Ishikawa (cell line): ENCODE measurements around the gene KLHL3.

Source experiments
- CEBPB ChIP-seq: IDR thresholded peaks from 2 replicates; pipeline ENCODE4 v1.6.1; 2012
- CREB1 ChIP-seq: IDR thresholded peaks from 2 replicates; pipeline ENCODE4 v1.6.1; 2012; ENCODE audit warnings: low read depth
- EP300 ChIP-seq: IDR thresholded peaks from 2 replicates; pipeline ENCODE4 v1.6.1; 2012; ENCODE audit warnings: borderline replicate concordance
- FOXM1 ChIP-seq: IDR thresholded peaks from 2 replicates; pipeline ENCODE4 v1.6.1; 2012; ENCODE audit warnings: low read depth, borderline replicate concordance
- MAX ChIP-seq: IDR thresholded peaks from 2 replicates; pipeline ENCODE4 v1.6.1; 2012
- NFIC ChIP-seq: IDR thresholded peaks from 2 replicates; pipeline ENCODE4 v1.6.1; 2012
- RAD21 ChIP-seq: IDR thresholded peaks from 2 replicates; pipeline ENCODE4 v1.6.1; 2012; ENCODE audit warnings: low read depth
- REST ChIP-seq: IDR thresholded peaks from 2 replicates; pipeline ENCODE4 v1.6.1; 2012; ENCODE audit warnings: low read depth, mild to moderate bottlenecking
- TAF1 ChIP-seq: IDR thresholded peaks from 2 replicates; pipeline ENCODE4 v1.6.1; 2012; ENCODE audit warnings: low read depth, mild to moderate bottlenecking
- TCF12 ChIP-seq: IDR thresholded peaks from 2 replicates; pipeline ENCODE4 v1.6.1; 2012; ENCODE audit warnings: low read depth
- TEAD4 ChIP-seq: IDR thresholded peaks from 2 replicates; pipeline ENCODE4 v1.6.1; 2012
- USF1 ChIP-seq: IDR thresholded peaks from 2 replicates; pipeline ENCODE4 v1.6.1; 2012
- YY1 ChIP-seq: IDR thresholded peaks from 2 replicates; pipeline ENCODE4 v1.6.1; 2012; ENCODE audit warnings: low read depth
- ZBTB7A ChIP-seq: IDR thresholded peaks from 2 replicates; pipeline ENCODE4 v1.6.1; 2012; ENCODE audit warnings: low read depth

- TF ChIP-seq RAD21 (no peak), CREB1 (no peak), EP300 (no peak), USF1 (no peak), REST (no peak), ZBTB7A (no peak), TAF1 (no peak), FOXM1 (no peak), MAX (no peak), YY1 (no peak), NFIC (no peak), TEAD4 (no peak), CEBPB (no peak), TCF12 (no peak)
These were observed 123.3 kb downstream of the KLHL3 start for GRCh38 chr5:137612576-137612975.
